Measurements from ENCODE around the gene EPN1.

The EPN1 gene

GRCh38 chr19:55674841-55675660 lies at the start of gene EPN1:
EPN1 (plus strand) TSS chr19:55675226; CDS start chr19:55678628, 3,402 bp downstream.
- peak; percentile 97 for DNase-seq (ENCODE audit: low read depth)

GRCh38 chr19:55626350-55626749 lies 48.7 kb upstream of the EPN1 start:
- DNase-seq (ENCODE audit: low read depth) = no peak

GRCh38 chr19:55632463-55632834 lies 42.6 kb upstream of the EPN1 start:
- peak; percentile 89 for DNase-seq (ENCODE audit: low read depth)

GRCh38 chr19:55633861-55634260 lies 41.2 kb upstream of the EPN1 start:
- DNase-seq (ENCODE audit: low read depth) = no peak

GRCh38 chr19:55635334-55635717 lies 39.7 kb upstream of the EPN1 start:
- no peak for DNase-seq (ENCODE audit: low read depth)

- DNase-seq (ENCODE audit: low read depth) = no peak
These were observed 39.1 kb upstream of the EPN1 start for GRCh38 chr19:55635856-55636440.

DNA sequence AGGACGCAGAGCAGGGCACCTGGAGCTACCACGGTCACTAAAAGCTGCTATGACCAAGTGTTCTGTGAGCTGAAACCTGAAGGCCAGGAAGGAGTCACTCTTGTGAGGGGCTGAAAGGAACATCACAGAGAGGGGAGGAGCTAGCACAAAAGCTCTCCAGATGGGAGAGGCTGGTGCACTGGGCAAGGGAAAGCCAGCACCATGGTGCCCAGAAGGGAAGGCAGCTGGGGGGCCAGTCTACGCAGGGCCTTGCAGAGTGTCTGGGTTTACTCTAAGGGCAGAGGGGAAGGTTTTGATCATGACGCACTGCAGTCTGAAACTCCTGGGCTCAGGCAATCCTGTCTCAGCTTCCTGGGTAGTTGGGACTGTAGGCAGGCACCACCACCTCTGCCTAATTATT lies 38.3 kb upstream of the EPN1 start:
- no peak for DNase-seq (ENCODE audit: low read depth)

DNA sequence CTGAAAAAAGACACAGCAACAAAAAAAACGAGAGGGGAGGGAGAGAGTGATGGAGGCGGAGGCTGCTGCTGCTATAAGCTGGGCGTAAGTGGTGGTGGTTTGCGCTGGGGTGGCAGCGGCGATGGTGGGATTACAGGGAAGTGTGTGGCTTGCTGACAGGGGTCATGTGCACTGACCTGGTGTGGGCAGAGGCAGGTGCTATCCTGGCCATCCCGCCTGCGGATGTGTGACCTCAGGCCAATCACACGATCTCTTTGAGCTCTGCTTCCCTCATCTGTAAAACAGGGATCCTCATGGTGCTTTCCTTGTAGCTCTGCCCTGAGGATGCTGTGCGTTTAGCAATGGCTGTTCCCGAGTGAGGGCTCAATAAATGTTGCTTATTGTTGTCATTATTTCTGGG lies 37.5 kb upstream of the EPN1 start:
- no peak for DNase-seq (ENCODE audit: low read depth)

DNA sequence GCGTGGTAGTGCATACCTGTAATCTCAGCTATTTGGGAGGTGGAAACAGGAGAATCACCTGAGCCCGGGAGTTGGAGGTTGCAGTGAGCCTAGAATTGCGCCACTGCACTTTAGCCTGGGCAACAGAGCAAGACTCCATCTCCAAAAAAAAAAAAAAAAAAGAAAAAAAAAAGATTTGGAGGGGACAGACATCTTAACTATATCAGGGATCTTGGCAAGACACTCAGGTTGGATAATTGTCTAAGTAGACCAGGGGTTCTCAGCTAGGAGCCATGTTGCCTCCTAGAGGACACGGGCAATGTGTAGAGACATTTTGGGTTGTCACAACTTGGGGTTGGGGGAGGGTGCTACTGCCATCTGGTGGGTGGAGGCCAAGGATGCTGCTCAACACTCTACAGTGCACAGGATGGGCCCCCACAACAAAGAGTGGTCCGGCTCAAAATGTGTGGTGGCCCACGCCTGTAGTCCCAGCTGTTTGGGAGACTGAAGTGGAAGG lies 36.1 kb upstream of the EPN1 start:
- DNase-seq (ENCODE audit: low read depth) = peak; percentile 43

DNA sequence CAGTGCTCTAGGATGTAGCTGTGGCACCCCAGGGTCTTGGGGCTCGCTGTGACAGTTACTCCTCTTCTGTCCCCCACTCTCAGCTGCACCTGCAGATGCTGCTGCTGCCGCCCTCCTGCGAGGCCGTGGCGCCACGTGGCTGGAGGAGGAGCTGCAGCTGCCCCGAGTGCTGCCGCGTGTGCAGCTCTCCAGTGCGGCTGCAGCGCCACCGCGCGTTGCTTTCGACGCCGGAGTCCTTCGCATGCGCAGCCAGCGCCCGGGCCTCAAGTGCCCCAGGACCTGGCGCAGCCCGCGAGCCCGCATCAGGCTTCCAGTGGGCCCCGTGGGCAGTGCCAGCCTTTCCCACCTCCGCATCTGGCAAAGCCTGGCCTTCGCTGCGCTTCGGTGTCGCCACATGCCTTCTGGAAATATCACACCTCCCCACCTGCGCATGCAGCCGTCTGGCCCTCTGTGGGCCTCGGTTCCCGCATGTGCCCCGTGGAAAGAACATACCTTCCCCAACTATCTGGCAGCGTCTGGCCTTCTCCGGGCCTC lies 34.9 kb upstream of the EPN1 start:
- peak; percentile 52 for DNase-seq (ENCODE audit: low read depth)

GRCh38 chr19:55640577-55641425 lies 34.2 kb upstream of the EPN1 start, which contains the start of gene ZNF580:
ZNF580 (plus strand) TSS chr19:55641002; CDS start chr19:55642509, 1,507 bp downstream.
- peak; percentile 81 for DNase-seq (ENCODE audit: low read depth)

GRCh38 chr19:55641426-55642152 lies 33.4 kb upstream of the EPN1 start:
- DNase-seq (ENCODE audit: low read depth) = peak; percentile 39

GRCh38 chr19:55642153-55643002 lies 32.6 kb upstream of the EPN1 start:
- DNase-seq (ENCODE audit: low read depth) = peak; percentile 39

DNA sequence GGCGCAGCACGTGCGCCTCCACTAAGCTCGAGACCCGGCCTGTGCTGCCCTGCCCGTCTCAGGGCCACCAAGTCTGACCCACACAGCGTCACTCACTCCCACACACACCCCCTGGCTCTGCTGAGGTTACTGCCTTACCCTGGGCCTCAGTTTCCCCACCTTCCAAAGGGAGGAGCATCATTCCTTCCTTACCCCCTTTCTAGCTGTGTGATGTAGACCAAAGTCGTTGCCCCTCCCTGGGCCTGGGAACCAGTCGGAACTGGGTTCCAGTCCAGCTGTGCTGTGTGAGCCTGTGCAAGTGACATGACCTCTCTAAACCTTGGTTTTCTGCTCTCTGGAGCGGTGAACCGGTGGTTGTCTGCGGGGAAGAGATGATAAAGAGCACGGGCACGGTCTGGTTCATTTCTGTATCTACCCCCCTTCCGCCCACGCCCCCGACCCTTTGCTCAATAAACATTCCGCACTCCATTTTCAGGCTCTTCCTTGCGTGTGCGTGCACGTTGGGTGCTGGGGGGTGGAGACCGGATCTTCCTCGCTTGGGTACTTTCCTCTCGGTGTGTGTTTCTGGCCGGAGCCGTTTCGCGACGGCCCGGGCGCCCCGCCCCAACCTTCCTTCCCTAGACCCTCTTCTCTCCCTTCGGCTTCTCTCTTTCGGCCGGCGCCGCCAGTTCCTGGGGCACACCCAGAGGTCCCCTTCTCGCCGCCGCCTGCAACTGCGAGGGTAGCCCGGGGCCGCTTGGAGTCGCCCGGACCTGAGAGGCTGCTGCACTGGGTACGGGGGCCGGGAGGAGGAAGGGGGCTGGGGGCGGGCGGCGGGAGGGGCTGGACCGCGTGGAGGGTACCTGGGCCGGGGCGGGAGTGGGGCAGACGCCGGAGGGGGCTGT lies 31.8 kb upstream of the EPN1 start, which contains the start of gene ZNF581:
Gene ZNF581 (plus strand): TSS at position 647 of the 884 bp plus-strand sequence. CDS start 923 bp downstream, outside the sequence.
- DNase-seq (ENCODE audit: low read depth) = peak; percentile 76

GRCh38 chr19:55643887-55644176 lies 31.2 kb upstream of the EPN1 start:
- no peak for DNase-seq (ENCODE audit: low read depth)

- no peak for DNase-seq (ENCODE audit: low read depth)
These were observed 30.7 kb upstream of the EPN1 start for GRCh38 chr19:55644191-55644833.

DNA sequence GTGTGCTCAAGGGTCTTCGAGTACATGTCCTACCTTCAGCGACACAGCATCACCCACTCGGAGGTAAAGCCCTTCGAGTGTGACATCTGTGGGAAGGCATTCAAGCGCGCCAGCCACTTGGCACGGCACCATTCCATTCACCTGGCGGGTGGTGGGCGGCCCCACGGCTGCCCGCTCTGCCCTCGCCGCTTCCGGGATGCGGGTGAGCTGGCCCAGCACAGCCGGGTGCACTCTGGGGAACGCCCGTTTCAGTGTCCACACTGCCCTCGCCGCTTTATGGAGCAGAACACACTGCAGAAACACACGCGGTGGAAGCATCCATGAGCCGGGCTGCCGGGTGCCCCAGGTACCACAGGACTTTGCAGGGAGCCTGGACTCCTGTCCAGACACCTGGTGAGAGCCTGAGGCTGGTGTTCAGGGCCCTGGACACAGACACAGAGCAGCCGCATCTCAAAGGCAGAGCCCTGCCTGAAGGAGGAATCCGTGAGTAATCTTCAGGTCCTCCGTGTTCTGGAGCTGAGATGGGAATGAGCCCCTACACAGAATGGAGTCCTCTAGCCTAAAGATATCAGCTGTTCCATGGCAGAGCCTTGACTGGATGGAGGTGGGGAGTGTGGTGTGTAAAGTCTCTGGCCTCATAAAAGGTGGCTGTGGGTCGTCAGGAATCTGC lies 30.0 kb upstream of the EPN1 start:
- no peak for DNase-seq (ENCODE audit: low read depth)

GRCh38 chr19:55645512-55645881 lies 29.5 kb upstream of the EPN1 start:
- no peak for DNase-seq (ENCODE audit: low read depth)
